Esophagus squamous epithelium (tissue), 5 donors: Measurements from ENCODE around the gene UBE2C. TPM values are rescaled to one million over a fixed set of nuclear protein-coding genes. Genes with fewer than 3 reads are reported as not detected.

Experiments
- DNase-seq: peaks from one replicate; lab custom pipeline; 2025; lab: John Stamatoyannopoulos, UW
- H3K27ac ChIP-seq, 4 donors: fragments of 200-600 bp; sonication (generic); one replicate each; pipeline ENCODE4 v1.5.1; 2016 to 2019; ENCODE audit warnings: mild to moderate bottlenecking in 1 of 4
- H3K27me3 ChIP-seq, 4 donors: fragments of 200-600 bp; sonication (generic); 1 replicate in 3 of 4; 2 replicates in 1 of 4; pipeline versions ENCODE4 v1.5.1 to v1.6.0; 2017 to 2021; ENCODE audit warnings: antibody characterized with exemption in 1 of 4
- H3K36me3 ChIP-seq, 3 donors: fragments of 200-600 bp; sonication (generic); one replicate each; pipeline ENCODE4 v1.5.1; 2016 to 2019
- H3K4me1 ChIP-seq, 3 donors: fragments of 200-600 bp; sonication (generic); one replicate each; pipeline ENCODE4 v1.5.1; 2017 to 2019
- H3K4me3 ChIP-seq, 4 donors: fragments of 200-600 bp; sonication (generic); 1 replicate in 3 of 4; 2 replicates in 1 of 4; pipeline ENCODE4 v1.5.1; 2016 to 2019; ENCODE audit warnings: mild to moderate bottlenecking in 2 of 4, moderate library complexity in 1 of 4
- H3K9me3 ChIP-seq, 3 donors: fragments of 200-600 bp; sonication (generic); one replicate each; pipeline ENCODE4 v1.5.1; 2016 to 2019
- CTCF ChIP-seq, 6 experiments: fragments of 450-650 bp in 4 of 6; fragments of 200-600 bp in 2 of 6; sonication (generic) in 2 of 6; IDR thresholded peaks; one replicate each; pipeline ENCODE4 v1.5.1; 2016 to 2019; ENCODE audit warnings: antibody characterized with exemption in 6 of 6, mild to moderate bottlenecking in 4 of 6, moderate library complexity in 4 of 6
- POLR2A ChIP-seq, 4 donors: fragments of 450-650 bp; IDR thresholded peaks; one replicate each; pipeline ENCODE4 v1.6.1; 2017; ENCODE audit warnings: antibody characterized with exemption in 4 of 4, mild to moderate bottlenecking in 4 of 4, moderate library complexity in 3 of 4
- WGBS, 2 donors: methylation state at CpG; one replicate each; pipeline ENCODE4 v1.1.5; 2018; 5-methylcytosine and 5-hydroxymethylcytosine counted together
- intact Hi-C: fragments of 100-400 bp; cut with DNase I; formaldehyde crosslinking; loops from one replicate; pipeline ENCODE4 v1.15.0; 2022
- total RNA-seq, 4 donors: library from RNA; depleted of rRNA; stranded (reverse); fragments of >200 nt; gene quantifications; one replicate each; pipeline ENCODE4 v1.1.0, GENCODE V29; 2016
- donor health status: DM: yes; HTN: yes; CAD: no.

Gene UBE2C
- total RNA-seq, 4 donors from 2014 or later = 17.4 to 54.4 (median 31.2) TPM

GRCh38 chr20:45819466-45819865, 7.0 kb downstream of the UBE2C start:
- TF ChIP-seq POLR2A (IDR thresholded peaks at IDR 0.05) (no peak), CTCF (IDR thresholded peaks at IDR 0.05) (no peak)
- no peak for DNase-seq
- intact Hi-C loops = loop anchor here (10.0 kb wide), 1 partner anchor 145 kb away; no protein-coding TSS in a partner anchor

GRCh38 chr20:45821947-45822346, 9.5 kb downstream of the UBE2C start:
- peaks cover 0 to 31% (median 0%) of the 10 kb centered on the region in 4 donors for H3K27me3 ChIP-seq
- H3K27ac ChIP-seq = no peak overlapping the region
- TF ChIP-seq POLR2A (IDR thresholded peaks at IDR 0.05) (no peak), CTCF (IDR thresholded peaks at IDR 0.05) (no peak)
- H3K36me3 ChIP-seq = no peaks in the 10 kb centered on the region
- peaks cover 18 to 49% (median 21%) of the 10 kb centered on the region in 3 donors for H3K4me1 ChIP-seq
- intact Hi-C loops = no loop called here
- DNase-seq = no peak
- no peak overlapping the region for H3K4me3 ChIP-seq
- 75 to 76% methylated on average over 2 of the region's 2 CpGs for WGBS, 2 donors
- no peaks in the 10 kb centered on the region for H3K9me3 ChIP-seq

More at GRCh38 chr20:45819466-45819865, 7.0 kb downstream of the UBE2C start:
- Histone ChIP-seq H3K4me1 (peaks cover 15 to 33% (median 18%) of the 10 kb centered on the region in 3 donors), H3K27ac (no peak overlapping the region), H3K9me3 (no peaks in the 10 kb centered on the region), H3K27me3 (peaks cover 0 to 29% (median 0%) of the 10 kb centered on the region in 4 donors), H3K36me3 (no peaks in the 10 kb centered on the region), H3K4me3 (no peak overlapping the region)
- 82 to 92% methylated on average over 4 of the region's 4 CpGs for WGBS, 2 donors

GRCh38 chr20:45822857-45823256, 10.4 kb downstream of the UBE2C start:
- no peak for DNase-seq
- no peak for TF ChIP-seq CTCF (IDR thresholded peaks at IDR 0.05)
- no peak for TF ChIP-seq POLR2A (IDR thresholded peaks at IDR 0.05)
- WGBS, 2 donors = 0 to 10% methylated on average over 2 to 12 of the region's 24 CpGs
- intact Hi-C loops = no loop called here
- H3K27me3 ChIP-seq = peaks cover 0 to 31% (median 0%) of the 10 kb centered on the region in 4 donors
- peaks cover 18 to 43% (median 21%) of the 10 kb centered on the region in 3 donors for H3K4me1 ChIP-seq
- no peaks in the 10 kb centered on the region for H3K36me3 ChIP-seq
- H3K27ac ChIP-seq = no peak overlapping the region
- H3K9me3 ChIP-seq = no peaks in the 10 kb centered on the region
- peak overlapping the region in 2 of 4 donors; percentile 0 to 45 for H3K4me3 ChIP-seq

GRCh38 chr20:45823949-45824835, 11.7 kb downstream of the UBE2C start:
- intact Hi-C loops = no loop called here
- 12 to 29% methylated on average over 24 to 42 of the region's 57 CpGs for WGBS, 2 donors
- Histone ChIP-seq H3K36me3 (no peaks in the 10 kb centered on the region), H3K4me1 (peaks cover 18 to 53% (median 25%) of the 10 kb centered on the region in 3 donors), H3K27me3 (peaks cover 0 to 31% (median 0%) of the 10 kb centered on the region in 4 donors), H3K4me3 (peak overlapping the region; percentile 9 to 44 (median 28)), H3K27ac (peak overlapping the region in 1 of 4 donors; percentile 12), H3K9me3 (no peaks in the 10 kb centered on the region)
- TF ChIP-seq CTCF (IDR thresholded peaks at IDR 0.05) (peak; percentile 10 to 49 (median 34)), POLR2A (IDR thresholded peaks at IDR 0.05) (no peak)
- DNase-seq = no peak
